GM12873 (cell line): ENCODE data around the gene FAM90A1.
"Not testable (repeated sequence)": the region's sequence is repeated elsewhere in the genome, so short reads cannot be mapped to it uniquely, and the experiment has no call there.

Experiments used
- CTCF ChIP-seq: IDR thresholded peaks from 2 replicates; pipeline ENCODE4 v1.5.1; 2012; ENCODE audit warnings: low read depth, mild to moderate bottlenecking, moderate library complexity, low read length, control low read depth; ENCODE audit not compliant: insufficient read depth; ENCODE audit errors: missing control alignments

Gene FAM90A1

GRCh38 chr12:8226992-8227731, at the start of gene FAM90A1:
FAM90A1 (minus strand) TSS chr12:8227618; CDS start chr12:8224832, 2,786 bp downstream.
- not testable (repeated sequence) for TF ChIP-seq CTCF

GRCh38 chr12:8231666-8232608, 4.5 kb upstream of the FAM90A1 start:
- TF ChIP-seq CTCF, result peak; percentile 67

GRCh38 chr12:8226355-8226754, 1.1 kb downstream of the FAM90A1 start:
- TF ChIP-seq CTCF, result no peak

GRCh38 chr12:8179989-8180585, 47.3 kb downstream of the FAM90A1 start:
- peak; percentile 60 for TF ChIP-seq CTCF
